HCT116 (cell line): Measurements from ENCODE around the gene CTCF. TPM values are rescaled to one million over a fixed set of nuclear protein-coding genes. Genes with fewer than 3 reads are reported as not detected.

Experiments
- ATAC-seq: fragments of 200-7000 bp; cut with Tn5 transposase; 2 replicates; pipeline ENCODE4 v1.9.1; 2020; ENCODE audit warnings: mild to moderate bottlenecking, moderate library complexity
- BruUV-seq: library from RNA; stranded (reverse); fragments of 400-500 nt; replicated peaks from 2 replicates; lab custom pipeline; 2021; lab: Mats Ljungman, UMichigan
- CTCF ChIA-PET: fragments of 300-600 bp; sonication (Branson Sonifier 250); formaldehyde crosslinking; loops from one replicate; lab custom pipeline; 2021; ENCODE audit warnings: antibody characterized with exemption; lab: Charles Lee
- POLR2A ChIA-PET: fragments of 300-600, 350-600 bp; sonication (Branson Sonifier 250); formaldehyde crosslinking; loops from one replicate; lab custom pipeline; 2021; ENCODE audit warnings: antibody characterized with exemption; lab: Charles Lee
- RAD21 ChIA-PET, 2 experiments: fragments of 300-600 bp; sonication (Branson Sonifier 250); formaldehyde crosslinking; loops; one replicate each; lab custom pipeline; 2023; ENCODE audit warnings: low total read pairs in 2 of 2; ENCODE audit not compliant: uncharacterized antibody in 2 of 2, unreplicated experiment in 2 of 2, low non-redundant PET in 1 of 2; lab: Charles Lee
- DNase-seq: peaks from one replicate; pipeline ENCODE4 v3.0.0-alpha.2; 2010; ENCODE audit warnings: low read depth, low spot score
- H2AFZ ChIP-seq: fragments of 200-600 bp; shearing (Covaris generic), sonication (generic); 2 replicates; pipeline ENCODE4 v1.6.1; 2017; ENCODE audit warnings: low read depth, mixed run types, mixed read lengths, antibody characterized with exemption, low read length; ENCODE audit not compliant: poor library complexity, severe bottlenecking
- H3K27ac ChIP-seq: 2 replicates; pipeline ENCODE4 v1.5.1; 2012; ENCODE audit warnings: low read depth, low read length
- H3K27me3 ChIP-seq: fragments of 200-600 bp; sonication (generic); 2 replicates; pipeline ENCODE4 v1.6.1; 2016; ENCODE audit warnings: mixed run types, low read length, mixed read lengths; ENCODE audit not compliant: insufficient read depth
- H3K36me3 ChIP-seq, 2 experiments: fragments of 200-500 bp in 1 of 2; fragments of 200-600 bp in 1 of 2; sonication (Bioruptor generic) in 1 of 2; sonication (generic) in 1 of 2; 2 replicates each; pipeline versions ENCODE4 v1.5.1 to v1.6.1; 2014 to 2016; ENCODE audit warnings: low read length in 2 of 2, inconsistent platforms in 1 of 2, mixed read lengths in 1 of 2, mixed run types in 1 of 2; ENCODE audit not compliant: insufficient read depth in 2 of 2, control insufficient read depth in 1 of 2
- H3K4me1 ChIP-seq, 2 experiments: fragments of 200-600 bp in 1 of 2; sonication (generic) in 1 of 2; 2 replicates each; pipeline versions ENCODE4 v1.5.1 to v1.6.1; 2012 to 2017; ENCODE audit warnings: low read length in 2 of 2, inconsistent platforms in 1 of 2, mild to moderate bottlenecking in 1 of 2, mixed read lengths in 1 of 2, mixed run types in 1 of 2, moderate library complexity in 1 of 2; ENCODE audit not compliant: insufficient read depth in 2 of 2, control insufficient read depth in 1 of 2
- H3K4me2 ChIP-seq: fragments of 200-600 bp; sonication (generic); 2 replicates; pipeline ENCODE4 v1.6.1; 2017; ENCODE audit warnings: mixed run types, low read length, mixed read lengths
- H3K4me3 ChIP-seq, 2 experiments: fragments of 200-600 bp in 1 of 2; sonication (generic) in 1 of 2; replicated peaks in 1 of 2; 2 replicates each; pipeline ENCODE4 v1.5.1; 2011 to 2016; ENCODE audit warnings: low read length in 2 of 2, control low read depth in 1 of 2, low read depth in 1 of 2, mild to moderate bottlenecking in 1 of 2, mixed read lengths in 1 of 2, mixed run types in 1 of 2
- H3K79me2 ChIP-seq: fragments of 200-600 bp; sonication (generic); 2 replicates; pipeline ENCODE4 v1.6.1; 2017; ENCODE audit warnings: mild to moderate bottlenecking, mixed run types, low read length, moderate library complexity, mixed read lengths; ENCODE audit not compliant: insufficient read depth
- H3K9ac ChIP-seq: fragments of 200-600 bp; sonication (generic); 2 replicates; pipeline ENCODE4 v1.6.1; 2016; ENCODE audit warnings: low read length, mixed read lengths
- H3K9me2 ChIP-seq: fragments of 200-600 bp; sonication (generic), shearing (Covaris generic); 2 replicates; pipeline ENCODE4 v1.6.1; 2017; ENCODE audit warnings: mixed run types, mild to moderate bottlenecking, moderate library complexity; ENCODE audit not compliant: insufficient read depth
- H3K9me3 ChIP-seq, 2 experiments: fragments of 200-500 bp in 1 of 2; fragments of 200-600 bp in 1 of 2; sonication (Bioruptor generic) in 1 of 2; sonication (generic) in 1 of 2; 2 replicates each; pipeline ENCODE4 v1.6.1; 2014 to 2017; ENCODE audit warnings: low read length in 2 of 2, mixed read lengths in 2 of 2, inconsistent platforms in 1 of 2, low read depth in 1 of 2, mild to moderate bottlenecking in 1 of 2, mixed run types in 1 of 2, moderate library complexity in 1 of 2; ENCODE audit not compliant: control insufficient read depth in 1 of 2, insufficient read depth in 1 of 2
- H4K20me1 ChIP-seq: fragments of 200-600 bp; sonication (generic), shearing (Covaris generic); 2 replicates; pipeline ENCODE4 v1.6.1; 2017; ENCODE audit warnings: mixed run types, mild to moderate bottlenecking, moderate library complexity; ENCODE audit not compliant: insufficient read depth
- CEBPB ChIP-seq: IDR thresholded peaks from 2 replicates; pipeline ENCODE4 v1.6.1; 2012; ENCODE audit warnings: low read depth
- ELF1 ChIP-seq: IDR thresholded peaks from 2 replicates; pipeline ENCODE4 v1.6.1; 2012; ENCODE audit warnings: low read depth, borderline replicate concordance
- EZH2phosphoT487 ChIP-seq: fragments of 200-600 bp; IDR thresholded peaks from 2 replicates; pipeline ENCODE4 v1.6.1; 2018; ENCODE audit warnings: antibody characterized with exemption, borderline replicate concordance
- POLR2AphosphoS5 ChIP-seq: IDR thresholded peaks from 2 replicates; pipeline ENCODE4 v1.6.1; 2011; ENCODE audit warnings: mild to moderate bottlenecking, low read depth, low read length, moderate library complexity
- RAD21 ChIP-seq: IDR thresholded peaks from 2 replicates; pipeline ENCODE4 v1.6.1; 2012; ENCODE audit warnings: low read depth, mild to moderate bottlenecking
- YY1 ChIP-seq: IDR thresholded peaks from 2 replicates; pipeline ENCODE4 v1.6.1; 2011; ENCODE audit warnings: low read length, low read depth, moderate library complexity, mild to moderate bottlenecking; ENCODE audit not compliant: insufficient replicate concordance; ENCODE audit errors: extremely low read depth
- ZFX ChIP-seq: fragments of 450-650 bp; IDR thresholded peaks from 2 replicates; pipeline ENCODE4 v1.6.1; 2017
- ZNF274 ChIP-seq: fragments of 200-500 bp; sonication (Bioruptor generic); IDR thresholded peaks from 2 replicates; pipeline ENCODE4 v1.6.1; 2014; ENCODE audit warnings: mild to moderate bottlenecking, low read depth, low read length, inconsistent platforms
- intact Hi-C: fragments of 100-400 bp; cut with micrococcal nuclease; formaldehyde crosslinking; loops from 2 replicates; pipeline ENCODE4 v1.10.0; 2022
- total RNA-seq: library from RNA; stranded (reverse); gene quantifications from one replicate; pipeline ENCODE4 v1.2.1, GENCODE V29; 2021; ENCODE audit not compliant: unreplicated experiment
- TF ChIP-seq, protein P1 (sequence below): IDR thresholded peaks from 2 replicates; pipeline ENCODE4 v1.6.1; 2012; ENCODE audit warnings: low read depth
- TF ChIP-seq, protein P2 (sequence below): IDR thresholded peaks from 2 replicates; pipeline ENCODE4 v1.6.1; 2012
- TF ChIP-seq, protein P3 (sequence below): IDR thresholded peaks from 2 replicates; pipeline ENCODE4 v1.6.1; 2012

The CTCF gene
- total RNA-seq, 1 experiment from 2014 or later, result 48.3 TPM

DNA sequence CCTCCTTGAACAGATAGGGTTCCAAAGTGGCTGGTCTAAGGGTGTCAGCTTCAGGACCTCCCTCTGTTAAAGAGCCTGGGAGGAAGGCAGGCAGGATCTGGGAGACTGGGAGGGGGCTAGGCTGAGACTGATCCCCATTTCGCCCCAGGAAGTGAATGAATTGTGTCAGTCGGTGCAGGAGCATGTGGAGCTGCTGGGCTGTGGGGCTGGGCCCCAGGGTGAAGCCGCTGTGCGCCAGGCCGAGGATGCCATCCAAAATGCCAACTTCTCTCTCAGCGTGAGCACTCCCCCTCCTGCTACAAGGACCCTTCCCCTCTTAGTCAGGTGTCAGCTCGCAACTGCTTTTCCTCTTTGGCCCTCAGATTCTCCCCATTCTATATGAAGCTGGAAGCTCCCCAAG, 88.7 kb downstream of the CTCF start (continued):
- TF ChIP-seq, protein P1, sequence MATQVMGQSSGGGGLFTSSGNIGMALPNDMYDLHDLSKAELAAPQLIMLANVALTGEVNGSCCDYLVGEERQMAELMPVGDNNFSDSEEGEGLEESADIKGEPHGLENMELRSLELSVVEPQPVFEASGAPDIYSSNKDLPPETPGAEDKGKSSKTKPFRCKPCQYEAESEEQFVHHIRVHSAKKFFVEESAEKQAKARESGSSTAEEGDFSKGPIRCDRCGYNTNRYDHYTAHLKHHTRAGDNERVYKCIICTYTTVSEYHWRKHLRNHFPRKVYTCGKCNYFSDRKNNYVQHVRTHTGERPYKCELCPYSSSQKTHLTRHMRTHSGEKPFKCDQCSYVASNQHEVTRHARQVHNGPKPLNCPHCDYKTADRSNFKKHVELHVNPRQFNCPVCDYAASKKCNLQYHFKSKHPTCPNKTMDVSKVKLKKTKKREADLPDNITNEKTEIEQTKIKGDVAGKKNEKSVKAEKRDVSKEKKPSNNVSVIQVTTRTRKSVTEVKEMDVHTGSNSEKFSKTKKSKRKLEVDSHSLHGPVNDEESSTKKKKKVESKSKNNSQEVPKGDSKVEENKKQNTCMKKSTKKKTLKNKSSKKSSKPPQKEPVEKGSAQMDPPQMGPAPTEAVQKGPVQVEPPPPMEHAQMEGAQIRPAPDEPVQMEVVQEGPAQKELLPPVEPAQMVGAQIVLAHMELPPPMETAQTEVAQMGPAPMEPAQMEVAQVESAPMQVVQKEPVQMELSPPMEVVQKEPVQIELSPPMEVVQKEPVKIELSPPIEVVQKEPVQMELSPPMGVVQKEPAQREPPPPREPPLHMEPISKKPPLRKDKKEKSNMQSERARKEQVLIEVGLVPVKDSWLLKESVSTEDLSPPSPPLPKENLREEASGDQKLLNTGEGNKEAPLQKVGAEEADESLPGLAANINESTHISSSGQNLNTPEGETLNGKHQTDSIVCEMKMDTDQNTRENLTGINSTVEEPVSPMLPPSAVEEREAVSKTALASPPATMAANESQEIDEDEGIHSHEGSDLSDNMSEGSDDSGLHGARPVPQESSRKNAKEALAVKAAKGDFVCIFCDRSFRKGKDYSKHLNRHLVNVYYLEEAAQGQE, result no peak
- TF ChIP-seq ZFX (no peak), EZH2phosphoT487 (no peak), POLR2AphosphoS5 (no peak), CEBPB (no peak)

DNA sequence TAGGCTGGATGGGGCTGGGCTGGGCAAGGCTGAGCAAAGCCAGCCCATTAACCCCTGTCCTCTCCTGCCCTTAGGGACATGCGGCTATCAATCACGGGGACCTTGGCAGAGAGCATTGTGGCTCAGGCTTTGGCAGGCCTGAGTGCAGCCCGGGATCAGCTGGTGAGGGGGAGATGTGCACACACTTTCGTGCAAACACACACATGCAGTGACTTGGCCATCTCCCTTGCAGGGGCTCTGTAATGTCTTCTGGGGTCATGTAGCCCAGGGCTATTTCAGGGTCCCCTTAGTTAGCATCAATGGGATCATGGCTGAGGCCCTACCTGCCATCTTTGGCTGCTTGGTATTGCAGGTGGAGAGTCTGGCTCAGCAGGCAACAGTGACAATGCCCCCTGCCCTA, 89.5 kb downstream of the CTCF start:
- Histone ChIP-seq H3K4me2 (no peak overlapping the region), H3K9me2 (no peaks in the 10 kb centered on the region), H4K20me1 (no peaks in the 10 kb centered on the region), H3K9me3 (no peaks in the 10 kb centered on the region), H3K27me3 (no peaks in the 10 kb centered on the region), H2AFZ (no peak overlapping the region), H3K27ac (no peak overlapping the region), H3K9ac (no peak overlapping the region), H3K79me2 (peaks cover 2% of the 10 kb centered on the region; the same call in 1 of the 2 replicates), H3K36me3 (no peaks in the 10 kb centered on the region), H3K4me1 (peaks cover 0 to 11% of the 10 kb centered on the region in 2 experiments; a peak in 1 of 4 replicates), H3K4me3 (no peak overlapping the region)
- ChIA-PET CTCF (interaction anchor here (1.9 kb wide), 1 partner anchor 131 kb away, joined by 4 read pairs; no protein-coding TSS in a partner anchor), POLR2A (no interaction called here), RAD21 (no interaction called here)
- no peak for DNase-seq
- no peak for TF ChIP-seq YY1
- TF ChIP-seq ZNF274, result no peak
- no peak for TF ChIP-seq EZH2phosphoT487
- no peak for TF ChIP-seq ELF1
- no peak for TF ChIP-seq RAD21
- TF ChIP-seq, protein P2, sequence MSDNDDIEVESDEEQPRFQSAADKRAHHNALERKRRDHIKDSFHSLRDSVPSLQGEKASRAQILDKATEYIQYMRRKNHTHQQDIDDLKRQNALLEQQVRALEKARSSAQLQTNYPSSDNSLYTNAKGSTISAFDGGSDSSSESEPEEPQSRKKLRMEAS, result no peak
- TF ChIP-seq, protein P3, sequence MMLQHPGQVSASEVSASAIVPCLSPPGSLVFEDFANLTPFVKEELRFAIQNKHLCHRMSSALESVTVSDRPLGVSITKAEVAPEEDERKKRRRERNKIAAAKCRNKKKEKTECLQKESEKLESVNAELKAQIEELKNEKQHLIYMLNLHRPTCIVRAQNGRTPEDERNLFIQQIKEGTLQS, result no peak
- BruUV-seq, result no TSS peak
- ATAC-seq, result no peak
- intact Hi-C loops, result no loop called here
